HG02981 (cell line): Measurements from ENCODE around the gene SPATA2.

Experiments used
- ATAC-seq: cut with Tn5 transposase; IDR thresholded peaks from one replicate; pipeline ENCODE4 v1.9.1; 2021; ENCODE audit warnings: mild to moderate bottlenecking, moderate library complexity; ENCODE audit not compliant: unreplicated experiment

The SPATA2 gene

DNA sequence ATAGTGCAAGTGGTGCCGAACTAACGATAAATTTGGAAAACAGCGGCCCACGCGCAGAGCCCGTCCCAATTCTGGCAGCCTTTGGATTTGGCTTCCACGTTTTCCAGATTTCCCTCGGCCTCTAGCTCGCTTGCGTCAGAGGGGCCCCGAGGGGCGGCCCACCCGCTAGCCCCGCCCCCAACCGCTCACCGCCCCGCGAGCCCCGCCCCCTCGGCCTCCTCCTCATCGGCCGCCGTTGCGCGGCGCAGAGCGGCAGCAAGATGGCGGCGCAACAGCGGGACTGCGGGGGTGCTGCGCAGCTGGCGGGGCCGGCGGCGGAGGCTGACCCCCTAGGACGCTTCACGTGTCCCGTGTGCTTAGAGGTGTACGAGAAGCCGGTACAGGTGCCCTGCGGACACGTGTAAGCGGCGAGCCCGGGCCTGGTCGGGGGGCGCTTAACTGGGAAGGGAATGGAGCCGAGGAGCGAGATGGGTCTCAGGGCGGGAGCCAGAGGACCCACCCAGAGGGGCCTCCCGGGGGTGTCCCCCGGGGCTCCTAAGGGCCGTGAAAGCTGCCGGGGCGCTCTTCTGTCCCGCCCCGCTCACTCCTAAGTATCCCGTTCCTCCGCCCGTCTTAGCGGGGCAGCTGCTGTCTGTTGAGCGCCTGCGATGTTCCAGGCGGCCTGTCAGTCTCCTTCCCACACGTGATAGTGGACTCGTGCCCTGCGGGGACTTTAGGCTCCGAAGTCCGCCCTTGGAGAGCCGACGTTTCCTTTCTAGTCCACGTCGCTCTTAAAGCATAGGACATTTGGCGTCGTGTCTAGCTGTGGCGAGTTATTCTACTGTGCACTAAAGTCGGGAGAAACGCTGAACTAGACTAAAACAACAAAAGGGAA lies 21.1 kb upstream of the SPATA2 start, which contains the start of gene RNF114:
Gene RNF114, plus strand, starts transcription at position 245 of the 874 bp plus-strand sequence. Its CDS starts 16 bp downstream, at position 261.
- ATAC-seq, result no peak

DNA sequence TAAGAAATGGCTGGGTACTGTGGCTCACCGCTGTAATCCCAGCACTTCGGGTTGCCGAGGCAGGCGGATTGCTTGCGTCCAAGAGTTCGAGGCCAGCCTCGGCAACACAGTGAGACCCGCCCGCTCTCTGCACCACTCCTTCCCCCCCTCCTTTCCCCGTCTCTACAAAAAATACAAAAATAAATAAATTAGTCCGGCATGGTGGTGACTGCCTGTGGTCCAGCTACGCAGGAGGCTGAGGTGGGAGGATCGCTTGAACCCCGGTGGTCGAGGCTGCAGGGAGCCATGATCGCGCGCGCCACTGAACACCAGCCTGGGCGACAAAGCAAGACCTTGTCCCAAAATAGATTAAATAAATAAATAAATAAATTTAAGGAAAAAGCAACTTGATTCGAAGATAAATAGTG lies 20.4 kb upstream of the SPATA2 start:
- no peak for ATAC-seq

GRCh38 chr20:49929142-49929494 lies 13.8 kb upstream of the SPATA2 start:
- ATAC-seq, result no peak

DNA sequence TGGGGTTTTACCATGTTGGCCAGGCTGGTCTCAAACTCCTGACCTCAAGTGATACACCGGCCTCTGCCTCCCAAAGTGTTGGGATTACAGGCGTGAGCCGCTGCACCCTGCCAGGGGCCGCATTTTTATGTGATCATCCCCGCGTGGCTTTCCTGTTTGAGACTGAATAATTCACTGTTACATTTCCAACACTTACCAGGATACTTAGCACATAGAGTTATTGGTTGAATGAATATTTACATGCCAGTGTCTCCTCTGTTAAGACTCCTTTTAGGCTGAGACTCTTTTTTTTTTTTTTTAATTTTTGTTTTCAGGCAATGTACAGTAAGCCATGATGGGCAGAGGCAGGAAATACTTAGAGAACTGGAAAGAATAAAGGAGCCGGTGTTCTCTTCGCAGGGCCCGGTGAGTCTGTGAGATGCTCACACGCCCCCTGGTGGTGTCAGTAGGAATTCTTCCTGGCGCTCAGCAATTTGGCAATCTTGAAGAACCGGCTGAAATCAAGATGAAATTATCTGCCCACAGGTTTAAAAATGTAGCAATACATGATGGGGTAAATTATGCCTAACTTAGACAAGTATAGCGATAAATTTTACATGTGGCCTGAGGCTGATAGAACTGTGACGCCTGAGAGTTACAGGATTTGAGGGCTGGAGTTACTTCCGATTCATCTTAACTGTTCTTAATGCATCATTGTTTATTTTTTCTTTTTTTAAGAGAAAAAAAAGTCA lies 13.2 kb upstream of the SPATA2 start:
- ATAC-seq, result no peak

GRCh38 chr20:49925901-49926454 lies 10.6 kb upstream of the SPATA2 start:
- no peak for ATAC-seq

GRCh38 chr20:49924247-49924646 lies 8.9 kb upstream of the SPATA2 start:
- no peak for ATAC-seq

- no peak for ATAC-seq
Observed at GRCh38 chr20:49919461-49919860, 4.1 kb upstream of the SPATA2 start.

DNA sequence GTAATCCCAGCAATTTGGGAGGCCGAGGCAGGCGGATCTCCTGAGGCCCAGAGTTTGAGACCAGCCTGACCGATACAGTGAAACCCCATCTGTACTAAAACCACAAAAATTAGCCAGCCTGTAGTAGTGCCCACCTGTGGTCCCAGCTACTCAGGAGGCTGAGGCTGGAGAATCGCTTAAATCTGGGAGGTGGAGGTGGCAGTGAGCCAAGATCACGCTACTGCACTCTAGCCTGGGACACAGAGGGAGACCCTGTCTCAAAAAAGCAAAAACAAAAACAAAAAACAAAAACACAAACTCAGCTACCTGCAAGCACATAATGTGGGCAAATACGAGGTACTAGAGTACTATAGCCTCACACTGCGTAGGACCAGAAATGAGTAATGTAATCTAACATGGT lies 3.7 kb upstream of the SPATA2 start:
- no peak for ATAC-seq

DNA sequence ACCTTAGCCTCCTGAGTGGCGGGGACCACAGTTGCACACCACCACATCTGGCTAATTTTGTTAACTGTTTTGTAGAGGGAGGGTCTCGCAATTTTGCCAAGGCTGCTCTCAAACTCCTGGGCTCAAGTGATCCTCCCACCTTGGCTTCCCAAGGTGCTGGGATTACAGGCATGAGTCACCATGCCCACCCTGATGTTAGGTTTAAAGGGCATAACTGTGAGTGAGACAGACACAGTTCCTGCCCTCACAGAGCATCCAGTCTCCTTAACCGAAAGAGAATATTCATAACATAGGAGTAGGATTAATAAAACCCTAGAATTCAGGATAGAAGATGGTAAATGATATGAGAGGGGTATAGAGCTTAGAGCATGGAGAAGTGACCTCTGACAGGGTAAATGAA lies 3.1 kb upstream of the SPATA2 start:
- ATAC-seq, result no peak

DNA sequence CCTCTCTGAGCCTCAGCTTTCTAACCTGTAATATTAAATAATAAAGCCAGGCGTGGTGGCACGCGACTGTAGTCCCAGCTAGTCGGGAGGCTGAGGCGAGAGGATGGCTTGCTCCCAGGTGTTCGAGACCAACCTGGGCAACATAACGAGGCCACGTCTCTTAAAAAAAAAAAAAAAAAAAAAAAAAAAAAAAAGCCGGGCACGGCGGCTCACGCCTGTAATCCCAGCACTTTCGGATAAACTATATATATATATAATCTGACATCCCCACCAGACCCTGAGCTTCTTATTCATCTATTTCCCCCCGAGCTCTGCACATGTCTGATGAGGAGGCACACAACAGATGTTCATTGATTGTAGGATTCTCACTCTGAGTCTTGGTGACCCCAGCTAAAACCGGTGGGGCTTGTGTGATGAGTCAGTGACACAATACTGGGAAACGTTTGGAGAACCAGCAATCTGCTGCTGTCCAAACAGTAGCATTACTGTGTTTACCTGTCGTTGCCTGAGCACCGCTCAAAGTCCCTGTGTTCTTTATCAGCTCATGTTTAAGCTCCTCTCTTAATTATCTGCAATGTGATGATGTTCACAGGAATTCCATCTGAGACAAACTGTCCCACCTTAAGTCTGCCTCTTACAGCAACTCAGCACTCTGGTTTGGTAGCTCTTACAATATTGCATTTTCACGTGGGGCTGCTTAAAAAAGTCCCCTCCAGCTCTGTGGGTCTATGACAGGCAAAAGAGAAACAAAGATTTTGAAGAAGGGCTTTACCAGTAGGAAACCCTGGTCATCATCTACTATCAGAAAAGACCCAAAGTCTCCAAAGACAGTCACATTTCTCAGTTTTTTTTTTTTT lies 1.0 kb upstream of the SPATA2 start:
- no peak for ATAC-seq

- ATAC-seq, result peak; percentile 3
Observed at GRCh38 chr20:49915118-49915379, 280 bp downstream of the SPATA2 start.

DNA sequence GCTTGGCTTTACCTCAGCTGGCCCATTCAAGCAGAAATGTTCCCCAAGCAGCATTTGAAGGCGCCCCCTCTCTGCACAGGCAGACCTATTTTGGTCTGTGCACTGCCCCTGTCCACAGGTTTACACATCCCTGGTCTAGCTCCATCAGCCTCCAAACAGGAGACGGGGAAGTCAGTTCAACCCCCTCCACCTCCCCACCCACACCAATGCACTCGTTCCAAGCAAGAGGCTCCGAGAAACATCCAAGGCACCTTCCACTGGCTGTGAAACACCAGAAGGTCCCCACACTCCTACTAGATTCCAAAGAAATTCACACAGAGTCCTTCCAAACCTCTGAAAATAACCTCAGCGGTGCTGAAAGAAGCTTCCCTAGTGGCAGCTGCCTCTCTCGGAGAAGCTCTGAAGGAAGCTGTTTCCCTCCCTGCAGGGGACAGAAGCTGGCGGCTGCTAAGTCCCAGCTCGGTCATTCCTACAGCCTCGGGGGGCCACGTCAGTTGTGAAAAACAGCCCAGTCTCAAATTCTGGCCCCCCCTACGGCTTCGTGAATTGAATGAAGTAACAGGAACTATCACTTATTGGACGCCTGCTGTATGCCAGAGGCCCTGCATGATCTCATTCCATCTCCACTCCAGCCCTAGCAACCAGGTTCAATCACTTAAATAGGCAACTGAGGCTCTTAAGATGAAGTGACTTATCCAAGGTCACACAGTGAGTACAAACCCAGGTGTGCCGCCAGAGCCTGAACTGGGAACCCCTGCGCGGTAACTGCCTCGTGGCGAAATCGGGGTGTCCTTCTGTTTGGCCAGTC lies 815 bp downstream of the SPATA2 start:
- ATAC-seq, result no peak

GRCh38 chr20:49913399-49914047 lies 1.8 kb downstream of the SPATA2 start:
- ATAC-seq, result no peak

GRCh38 chr20:49910340-49910706 lies 5.0 kb downstream of the SPATA2 start:
- no peak for ATAC-seq

DNA sequence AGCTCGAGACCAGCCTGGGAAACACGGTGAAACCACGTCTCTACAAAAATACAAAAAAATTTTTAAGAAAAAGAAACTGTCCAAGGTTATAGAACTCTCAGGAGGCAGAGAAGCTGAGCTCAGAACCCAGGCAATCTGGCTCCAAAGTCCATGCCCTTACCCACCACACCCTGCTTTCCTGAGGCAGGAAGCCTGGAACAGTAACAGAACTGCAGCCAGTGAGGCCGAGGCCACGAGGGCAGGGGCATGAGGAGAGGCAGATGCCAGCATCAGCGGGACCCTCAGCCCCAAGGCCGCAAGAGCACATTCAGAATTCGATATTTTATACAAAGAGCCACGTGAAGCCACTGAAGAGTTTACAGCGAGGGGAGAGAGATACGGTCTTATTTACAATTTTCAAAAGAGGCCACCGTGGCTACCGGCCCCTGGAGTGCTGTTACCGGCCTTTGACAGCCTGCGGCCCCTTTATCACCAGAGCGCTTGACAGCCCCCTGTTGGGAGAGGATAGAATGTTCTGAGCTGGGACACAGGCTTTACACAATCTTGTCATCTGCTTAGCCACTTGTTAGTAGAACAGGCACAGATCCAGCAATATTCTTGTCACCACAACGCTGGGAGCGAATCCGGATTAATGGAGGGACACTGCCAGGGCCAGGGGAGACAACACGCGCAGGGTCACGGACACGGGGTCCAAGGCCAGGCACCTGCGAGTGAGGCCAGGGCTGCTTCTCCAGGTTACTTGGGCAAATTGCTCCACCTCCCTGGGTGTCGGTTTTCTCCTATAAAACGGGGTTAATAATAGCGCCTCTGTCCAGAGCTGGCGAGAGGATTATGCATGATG lies 5.6 kb downstream of the SPATA2 start:
- ATAC-seq, result no peak

- ATAC-seq, result no peak
Observed at GRCh38 chr20:49908258-49908565, 7.1 kb downstream of the SPATA2 start.

- ATAC-seq, result no peak
Observed at GRCh38 chr20:49907405-49908257, 7.7 kb downstream of the SPATA2 start.

DNA sequence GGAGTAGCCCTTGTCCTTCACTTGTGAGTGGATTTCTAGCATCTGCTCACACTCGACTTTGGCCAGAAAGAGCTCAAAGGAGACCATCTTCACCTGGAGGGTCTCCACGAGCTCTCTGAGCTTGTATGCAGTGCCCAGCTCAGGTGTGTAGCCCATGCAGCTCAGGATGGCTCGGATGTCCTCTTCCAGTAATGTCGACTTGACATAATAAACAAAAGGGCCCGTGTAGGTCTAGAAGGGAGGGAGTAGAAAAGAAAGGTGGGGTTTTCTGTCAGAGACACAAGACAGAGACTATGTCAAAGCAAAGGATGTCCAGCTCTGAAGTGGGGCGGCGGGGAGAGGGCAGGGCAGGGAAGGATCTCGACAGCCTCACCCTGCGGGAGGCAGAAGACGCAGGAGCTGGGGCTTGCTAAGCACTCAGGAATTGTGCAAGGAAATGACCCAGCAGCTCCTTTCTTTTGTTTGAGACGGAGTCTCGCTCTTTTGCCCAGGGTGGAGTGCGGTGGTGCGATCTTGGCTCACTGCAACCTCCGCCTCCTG lies 8.6 kb downstream of the SPATA2 start:
- ATAC-seq, result no peak
